ENCODE results near the gene UCMA.

GRCh38 chr10:13231190-13231589 lies 3.0 kb downstream of the UCMA start:
- TF ChIP-seq POLR2A (IDR thresholded peaks at IDR 0.05) (no peak), EP300 (IDR thresholded peaks at IDR 0.05) (no peak)
- TF ChIP-seq, protein P1, sequence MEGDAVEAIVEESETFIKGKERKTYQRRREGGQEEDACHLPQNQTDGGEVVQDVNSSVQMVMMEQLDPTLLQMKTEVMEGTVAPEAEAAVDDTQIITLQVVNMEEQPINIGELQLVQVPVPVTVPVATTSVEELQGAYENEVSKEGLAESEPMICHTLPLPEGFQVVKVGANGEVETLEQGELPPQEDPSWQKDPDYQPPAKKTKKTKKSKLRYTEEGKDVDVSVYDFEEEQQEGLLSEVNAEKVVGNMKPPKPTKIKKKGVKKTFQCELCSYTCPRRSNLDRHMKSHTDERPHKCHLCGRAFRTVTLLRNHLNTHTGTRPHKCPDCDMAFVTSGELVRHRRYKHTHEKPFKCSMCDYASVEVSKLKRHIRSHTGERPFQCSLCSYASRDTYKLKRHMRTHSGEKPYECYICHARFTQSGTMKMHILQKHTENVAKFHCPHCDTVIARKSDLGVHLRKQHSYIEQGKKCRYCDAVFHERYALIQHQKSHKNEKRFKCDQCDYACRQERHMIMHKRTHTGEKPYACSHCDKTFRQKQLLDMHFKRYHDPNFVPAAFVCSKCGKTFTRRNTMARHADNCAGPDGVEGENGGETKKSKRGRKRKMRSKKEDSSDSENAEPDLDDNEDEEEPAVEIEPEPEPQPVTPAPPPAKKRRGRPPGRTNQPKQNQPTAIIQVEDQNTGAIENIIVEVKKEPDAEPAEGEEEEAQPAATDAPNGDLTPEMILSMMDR (IDR thresholded peaks at IDR 0.05), result no peak

Data from tibial nerve (tissue), 4 donors.